Left ventricle myocardium inferior (tissue), 1 donor: Measurements from ENCODE around the gene NR1I2. TPM values are rescaled to one million over a fixed set of nuclear protein-coding genes. Genes with fewer than 3 reads are reported as not detected.

Experiments
- DNase-seq: peaks from one replicate; pipeline ENCODE4 v3.0.0-alpha.2; 2020
- H3K27ac ChIP-seq: fragments of 200-600 bp; replicated peaks from 2 replicates; pipeline ENCODE4 v1.8.0; 2021
- H3K27me3 ChIP-seq: fragments of 200-600 bp; 2 replicates; pipeline ENCODE4 v1.8.0; 2021; ENCODE audit warnings: low read depth
- H3K36me3 ChIP-seq: fragments of 200-600 bp; 2 replicates; pipeline ENCODE4 v1.8.0; 2021
- H3K4me1 ChIP-seq: fragments of 200-600 bp; 2 replicates; pipeline ENCODE4 v1.8.0; 2021
- H3K4me3 ChIP-seq: fragments of 200-600 bp; 2 replicates; pipeline ENCODE4 v1.8.0; 2021; ENCODE audit warnings: mild to moderate bottlenecking, moderate library complexity
- H3K9me3 ChIP-seq: fragments of 200-600 bp; replicated peaks from 2 replicates; pipeline ENCODE4 v1.8.0; 2021
- intact Hi-C: fragments of 100-400 bp; cut with micrococcal nuclease; formaldehyde crosslinking; loops from one replicate; pipeline ENCODE4 v1.11.0; 2022
- total RNA-seq: library from RNA; stranded (reverse); fragmentation: NEBNext Ultra II Directional; extraction: Animal tissue kit (Norgen Biotek cat#: 25700); gene quantifications from one replicate; pipeline ENCODE4 v1.2.1, GENCODE V29; 2021
- TF ChIP-seq, protein P1 (sequence below): fragments of 200-600 bp; IDR thresholded peaks from 2 replicates; pipeline ENCODE4 v1.8.0; 2021; ENCODE audit warnings: antibody characterized with exemption, mild to moderate bottlenecking, borderline replicate concordance
- donor health status: DM: no; HTN: yes; CAD: no; lungs with severe emphysema.

The NR1I2 gene
- total RNA-seq, 1 donor from 2014 or later = not detected

GRCh38 chr3:119786409-119786808, 4.5 kb downstream of the NR1I2 start:
- H3K9me3 ChIP-seq = no peaks in the 10 kb centered on the region
- no peaks in the 10 kb centered on the region for H3K27me3 ChIP-seq
- no peaks in the 10 kb centered on the region for H3K36me3 ChIP-seq
- no peak for DNase-seq
- H3K4me3 ChIP-seq = no peak overlapping the region
- intact Hi-C loops = no loop called here
- no peaks in the 10 kb centered on the region for H3K4me1 ChIP-seq
- H3K27ac ChIP-seq = no peak overlapping the region
- TF ChIP-seq, protein P1, sequence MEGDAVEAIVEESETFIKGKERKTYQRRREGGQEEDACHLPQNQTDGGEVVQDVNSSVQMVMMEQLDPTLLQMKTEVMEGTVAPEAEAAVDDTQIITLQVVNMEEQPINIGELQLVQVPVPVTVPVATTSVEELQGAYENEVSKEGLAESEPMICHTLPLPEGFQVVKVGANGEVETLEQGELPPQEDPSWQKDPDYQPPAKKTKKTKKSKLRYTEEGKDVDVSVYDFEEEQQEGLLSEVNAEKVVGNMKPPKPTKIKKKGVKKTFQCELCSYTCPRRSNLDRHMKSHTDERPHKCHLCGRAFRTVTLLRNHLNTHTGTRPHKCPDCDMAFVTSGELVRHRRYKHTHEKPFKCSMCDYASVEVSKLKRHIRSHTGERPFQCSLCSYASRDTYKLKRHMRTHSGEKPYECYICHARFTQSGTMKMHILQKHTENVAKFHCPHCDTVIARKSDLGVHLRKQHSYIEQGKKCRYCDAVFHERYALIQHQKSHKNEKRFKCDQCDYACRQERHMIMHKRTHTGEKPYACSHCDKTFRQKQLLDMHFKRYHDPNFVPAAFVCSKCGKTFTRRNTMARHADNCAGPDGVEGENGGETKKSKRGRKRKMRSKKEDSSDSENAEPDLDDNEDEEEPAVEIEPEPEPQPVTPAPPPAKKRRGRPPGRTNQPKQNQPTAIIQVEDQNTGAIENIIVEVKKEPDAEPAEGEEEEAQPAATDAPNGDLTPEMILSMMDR = no peak

DNA sequence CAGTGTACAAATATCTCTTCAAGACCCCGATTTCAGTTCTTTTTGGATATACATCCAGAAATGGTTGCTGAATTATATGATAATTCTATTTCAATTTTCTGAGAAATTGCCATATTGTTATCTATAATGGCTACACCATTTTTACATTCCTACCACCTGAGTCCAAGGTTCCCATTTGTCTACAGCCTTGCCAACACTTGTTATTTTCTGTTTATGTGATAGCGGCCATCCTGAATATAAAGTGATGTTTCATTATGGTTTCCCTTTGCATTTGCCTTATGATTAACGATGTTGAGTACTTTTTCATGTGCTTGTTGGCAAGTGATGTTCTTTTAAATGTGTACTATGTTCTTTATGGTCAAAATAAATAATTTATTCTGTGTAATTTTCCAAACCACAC, 8.5 kb downstream of the NR1I2 start:
- Histone ChIP-seq H3K36me3 (no peaks in the 10 kb centered on the region), H3K27ac (no peak overlapping the region), H3K27me3 (no peaks in the 10 kb centered on the region), H3K9me3 (no peaks in the 10 kb centered on the region), H3K4me3 (no peak overlapping the region), H3K4me1 (peaks cover 5% of the 10 kb centered on the region)
- TF ChIP-seq, protein P1 = no peak
- intact Hi-C loops = no loop called here
- DNase-seq = no peak

DNA sequence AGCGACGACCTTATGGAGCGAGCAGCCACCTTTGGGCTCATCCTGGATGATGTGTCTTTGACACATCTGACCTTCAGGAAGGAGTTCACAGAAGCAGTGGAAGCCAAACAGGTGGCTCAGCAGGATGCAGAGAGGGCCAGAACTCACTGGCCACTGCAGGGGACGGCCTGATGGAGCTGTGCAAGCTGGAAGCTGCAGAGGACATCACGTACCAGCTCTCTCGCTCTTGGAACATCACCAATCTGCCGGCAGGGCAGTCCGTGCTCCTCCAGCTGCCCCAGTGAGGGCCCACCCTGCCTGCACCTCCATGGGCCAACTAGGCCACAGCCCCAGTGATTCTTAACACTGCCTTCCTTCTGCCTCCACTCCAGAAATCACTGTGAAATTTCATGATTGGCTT, 10.4 kb downstream of the NR1I2 start:
- H3K27me3 ChIP-seq = no peaks in the 10 kb centered on the region
- TF ChIP-seq, protein P1 = no peak
- no peak overlapping the region for H3K4me3 ChIP-seq
- no peak for DNase-seq
- H3K9me3 ChIP-seq = no peaks in the 10 kb centered on the region
- intact Hi-C loops = no loop called here
- peaks cover 7% of the 10 kb centered on the region for H3K4me1 ChIP-seq
- no peaks in the 10 kb centered on the region for H3K36me3 ChIP-seq
- no peak overlapping the region for H3K27ac ChIP-seq

- H3K27me3 ChIP-seq = no peaks in the 10 kb centered on the region
- H3K9me3 ChIP-seq = no peaks in the 10 kb centered on the region
- H3K4me1 ChIP-seq = peaks cover 7% of the 10 kb centered on the region
- no peak overlapping the region for H3K27ac ChIP-seq
- H3K4me3 ChIP-seq = no peak overlapping the region
- no peak for DNase-seq
- TF ChIP-seq, protein P1 = no peak
- intact Hi-C loops = no loop called here
- no peaks in the 10 kb centered on the region for H3K36me3 ChIP-seq
These were observed 12.5 kb downstream of the NR1I2 start for GRCh38 chr3:119794401-119794800.

GRCh38 chr3:119794971-119795612, 13.2 kb downstream of the NR1I2 start:
- Histone ChIP-seq H3K4me1 (peaks cover 7% of the 10 kb centered on the region), H3K27me3 (no peaks in the 10 kb centered on the region), H3K27ac (no peak overlapping the region), H3K9me3 (no peaks in the 10 kb centered on the region), H3K4me3 (no peak overlapping the region), H3K36me3 (no peaks in the 10 kb centered on the region)
- intact Hi-C loops = no loop called here
- no peak for DNase-seq
- TF ChIP-seq, protein P1 = no peak
